ENCODE data around the gene CWF19L2.
A peak's percentile ranks its signal among the peaks of the same experiment; 100 is the strongest.
"Not testable (repeated sequence)": the region's sequence is repeated elsewhere in the genome, so short reads cannot be mapped to it uniquely, and the experiment has no call there.

The CWF19L2 gene

GRCh38 chr11:107430525-107430924, 27.1 kb downstream of the CWF19L2 start:
- DNase-seq, result no peak

- DNase-seq, result peak; percentile 70
Observed at GRCh38 chr11:107427569-107428180, 29.9 kb downstream of the CWF19L2 start.

GRCh38 chr11:107413352-107413751, 44.3 kb downstream of the CWF19L2 start:
- DNase-seq, result no peak

GRCh38 chr11:107408762-107409211, 48.8 kb downstream of the CWF19L2 start:
- peak; percentile 34 for DNase-seq

- DNase-seq, result no peak
Observed at GRCh38 chr11:107405260-107405659, 52.4 kb downstream of the CWF19L2 start.

- DNase-seq, result not testable (repeated sequence)
Observed at GRCh38 chr11:107401131-107401530, 56.5 kb downstream of the CWF19L2 start.

- peak; percentile 56 for DNase-seq
Observed at GRCh38 chr11:107397357-107397756, 60.3 kb downstream of the CWF19L2 start.

GRCh38 chr11:107392611-107393010, 65.0 kb downstream of the CWF19L2 start:
- no peak for DNase-seq

- not testable (repeated sequence) for DNase-seq
Observed at GRCh38 chr11:107390701-107391100, 66.9 kb downstream of the CWF19L2 start.

- DNase-seq, result no peak
Observed at GRCh38 chr11:107387666-107388065, 70.0 kb downstream of the CWF19L2 start.

- DNase-seq, result no peak
Observed at GRCh38 chr11:107385361-107385981, 72.2 kb downstream of the CWF19L2 start.

- DNase-seq, result no peak
Observed at GRCh38 chr11:107384144-107384852, 73.3 kb downstream of the CWF19L2 start.

GRCh38 chr11:107372439-107372838, 85.2 kb downstream of the CWF19L2 start:
- no peak for DNase-seq

GRCh38 chr11:107370390-107370789, 87.2 kb downstream of the CWF19L2 start:
- DNase-seq, result peak; percentile 7

- DNase-seq, result peak; percentile 3
Observed at GRCh38 chr11:107359701-107360100, 97.9 kb downstream of the CWF19L2 start.

GRCh38 chr11:107357877-107358276, 99.7 kb downstream of the CWF19L2 start:
- no peak for DNase-seq

- DNase-seq, result no peak
Observed at GRCh38 chr11:107354780-107355179, 102.8 kb downstream of the CWF19L2 start.

- no peak for DNase-seq
Observed at GRCh38 chr11:107337917-107338316, 119.7 kb downstream of the CWF19L2 start.

- no peak for DNase-seq
Observed at GRCh38 chr11:107331728-107332127, 125.9 kb downstream of the CWF19L2 start.

- no peak for DNase-seq
Observed at GRCh38 chr11:107329164-107329563, 128.5 kb downstream of the CWF19L2 start.

GRCh38 chr11:107316426-107316825, 141.2 kb downstream of the CWF19L2 start:
- DNase-seq, result no peak

GRCh38 chr11:107307991-107308390, 149.6 kb downstream of the CWF19L2 start:
- no peak for DNase-seq

GRCh38 chr11:107301878-107302277, 155.7 kb downstream of the CWF19L2 start:
- no peak for DNase-seq
